ENCODE measurements around the gene COBL.

- no peak for TF ChIP-seq POLR2AphosphoS5 (IDR thresholded peaks at IDR 0.05; ENCODE audit: low read depth, low read length)
- TF ChIP-seq POLR2A (IDR thresholded peaks at IDR 0.05; ENCODE audit: low read depth, low read length) = no peak
Observed at GRCh38 chr7:51261950-51262795, 54.4 kb downstream of the COBL start.

Data from GM12892 (cell line).